A673 (cell line): Measurements from ENCODE around the gene LUC7L. TPM values are rescaled to one million over a fixed set of nuclear protein-coding genes. Genes with fewer than 3 reads are reported as not detected.

ENCODE experiments used
- BruUV-seq: library from RNA; stranded (reverse); fragments of 400-500 nt; replicated peaks from 2 replicates; lab custom pipeline; 2021; lab: Mats Ljungman, UMichigan
- CTCF ChIA-PET: fragments of 300-600 bp; sonication (Branson Sonifier 250); formaldehyde crosslinking; loops from one replicate; lab custom pipeline; 2022; ENCODE audit warnings: antibody characterized with exemption; lab: Charles Lee
- POLR2A ChIA-PET: fragments of 300-600 bp; sonication (Branson Sonifier 250); formaldehyde crosslinking; loops from one replicate; lab custom pipeline; 2022; ENCODE audit warnings: antibody characterized with exemption; ENCODE audit not compliant: low non-redundant PET; lab: Charles Lee
- DNase-seq: peaks from one replicate; pipeline ENCODE4 v3.0.0-alpha.2; 2015; ENCODE audit warnings: low spot score
- H3K27ac ChIP-seq: fragments of 200-600 bp; sonication (generic); 2 replicates; pipeline ENCODE4 v1.5.1; 2016; ENCODE audit warnings: mixed run types, low read depth, mild to moderate bottlenecking, mixed read lengths, antibody characterized with exemption, low read length; ENCODE audit not compliant: poor library complexity, severe bottlenecking
- H3K27me3 ChIP-seq: fragments of 200-600 bp; sonication (generic); replicated peaks from 2 replicates; pipeline ENCODE4 v1.6.1; 2017; ENCODE audit warnings: mixed run types, low read depth, mild to moderate bottlenecking, mixed read lengths, antibody characterized with exemption, low read length; ENCODE audit not compliant: insufficient read depth, poor library complexity
- H3K36me3 ChIP-seq: fragments of 200-600 bp; sonication (generic); 2 replicates; pipeline ENCODE4 v1.6.1; 2016; ENCODE audit warnings: mixed run types, mild to moderate bottlenecking, mixed read lengths, antibody characterized with exemption, low read length; ENCODE audit not compliant: insufficient read depth, poor library complexity, severe bottlenecking
- H3K4me1 ChIP-seq: fragments of 200-600 bp; sonication (generic); 2 replicates; pipeline ENCODE4 v1.6.1; 2017; ENCODE audit warnings: mixed run types, mild to moderate bottlenecking, mixed read lengths, antibody characterized with exemption, low read length; ENCODE audit not compliant: insufficient read depth, poor library complexity, severe bottlenecking
- H3K4me3 ChIP-seq: fragments of 200-600 bp; sonication (generic); 2 replicates; pipeline ENCODE4 v1.5.1; 2016; ENCODE audit warnings: low read depth, mixed run types, mild to moderate bottlenecking, mixed read lengths, low read length; ENCODE audit not compliant: poor library complexity, severe bottlenecking
- H3K9me3 ChIP-seq: fragments of 200-600 bp; sonication (generic); 2 replicates; pipeline ENCODE4 v1.6.1; 2016; ENCODE audit warnings: mixed run types, low read depth, mild to moderate bottlenecking, mixed read lengths, antibody characterized with exemption, low read length; ENCODE audit not compliant: poor library complexity, severe bottlenecking
- CTCF ChIP-seq: fragments of 300-800, 200-600 bp; sonication (generic); conservative IDR thresholded peaks from 2 replicates; pipeline ENCODE4 v1.5.1; 2017; ENCODE audit warnings: low read depth, mild to moderate bottlenecking, antibody characterized with exemption, low read length, moderate library complexity, mixed read lengths
- EZH2 ChIP-seq: fragments of 200-600 bp; sonication (generic); IDR thresholded peaks from 2 replicates; pipeline ENCODE4 v1.6.1; 2017; ENCODE audit warnings: borderline replicate concordance, low read depth, mild to moderate bottlenecking, mixed read lengths, antibody characterized with exemption, low read length; ENCODE audit not compliant: poor library complexity, severe bottlenecking
- intact Hi-C: fragments of 100-400 bp; cut with micrococcal nuclease; formaldehyde crosslinking; loops from one replicate; pipeline ENCODE4 v1.10.0; 2022; ENCODE audit not compliant: unreplicated experiment
- total RNA-seq: library from RNA; stranded (reverse); gene quantifications from 2 replicates; pipeline ENCODE4 v1.2.3, GENCODE V29; 2021

Gene LUC7L
- total RNA-seq, 1 experiment from 2014 or later, result 152 TPM

GRCh38 chr16:243348-243747, 14.1 kb upstream of the LUC7L start:
- H3K27me3 ChIP-seq, result no peaks in the 10 kb centered on the region
- H3K4me3 ChIP-seq, result no peak overlapping the region
- H3K9me3 ChIP-seq, result no peaks in the 10 kb centered on the region
- ChIA-PET POLR2A (no interaction called here), CTCF (no interaction called here)
- no peaks in the 10 kb centered on the region for H3K36me3 ChIP-seq
- BruUV-seq, result no TSS peak
- no peaks in the 10 kb centered on the region for H3K4me1 ChIP-seq
- TF ChIP-seq EZH2, result no peak
- TF ChIP-seq CTCF, result no peak
- no peak overlapping the region for H3K27ac ChIP-seq
- intact Hi-C loops, result no loop called here
- DNase-seq, result no peak

GRCh38 chr16:242281-242680, 13.0 kb upstream of the LUC7L start:
- no TSS peak for BruUV-seq
- no peak overlapping the region for H3K4me3 ChIP-seq
- intact Hi-C loops, result no loop called here
- ChIA-PET CTCF (interaction anchor here (0.6 kb wide), 1 partner anchor 120 kb away, joined by 3 read pairs; no protein-coding TSS in a partner anchor), POLR2A (no interaction called here)
- H3K36me3 ChIP-seq, result no peaks in the 10 kb centered on the region
- no peaks in the 10 kb centered on the region for H3K4me1 ChIP-seq
- H3K27me3 ChIP-seq, result no peaks in the 10 kb centered on the region
- TF ChIP-seq CTCF (no peak), EZH2 (no peak)
- DNase-seq, result no peak
- no peaks in the 10 kb centered on the region for H3K9me3 ChIP-seq
- no peak overlapping the region for H3K27ac ChIP-seq

DNA sequence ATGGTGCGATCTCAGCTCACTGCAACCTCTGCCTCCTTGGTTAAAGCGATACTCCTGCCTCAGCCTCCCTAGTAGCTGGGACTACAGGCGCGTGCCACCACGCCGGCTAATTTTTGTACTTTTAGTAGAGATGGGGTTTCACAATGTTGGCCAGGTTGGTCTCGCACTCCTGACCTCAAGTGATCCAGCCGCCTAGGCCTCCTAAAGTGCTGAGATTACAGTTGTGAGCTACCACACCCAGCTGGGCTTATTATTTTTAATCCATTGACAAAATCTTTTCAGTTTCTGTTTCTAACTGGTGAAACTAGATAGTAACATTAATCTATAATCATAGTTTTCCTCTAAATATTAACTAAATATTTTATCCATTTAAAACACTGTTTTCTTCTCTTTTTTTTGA, 11.3 kb upstream of the LUC7L start:
- no peak for DNase-seq
- Histone ChIP-seq H3K36me3 (no peaks in the 10 kb centered on the region), H3K27ac (no peak overlapping the region), H3K27me3 (no peaks in the 10 kb centered on the region), H3K4me1 (no peaks in the 10 kb centered on the region), H3K4me3 (no peak overlapping the region), H3K9me3 (no peaks in the 10 kb centered on the region)
- CTCF ChIA-PET, result no interaction called here
- intact Hi-C loops, result no loop called here
- POLR2A ChIA-PET, result no interaction called here
- no TSS peak for BruUV-seq
- TF ChIP-seq EZH2, result no peak
- TF ChIP-seq CTCF, result no peak
